ENCODE data around the gene GNAT2. TPM values are rescaled to one million over a fixed set of nuclear protein-coding genes. Genes with fewer than 3 reads are reported as not detected.

Gene GNAT2
- total RNA-seq, 1 experiment from 2014 or later = not detected

- ChIA-PET POLR2A (interaction anchor here (1.2 to 1.3 kb wide), 3 partner anchors 26 to 93 kb away, joined by 4 to 12 read pairs (median 5); partner anchors contain the start of genes GNAI3 and GSTM2), CTCF (interaction anchor here (0.5 to 6.8 kb wide), 25 partner anchors 10 to 344 kb away, joined by 3 to 188 read pairs (median 21); partner anchors contain the start of genes AHCYL1, AMPD2, EPS8L3 and GNAI3)
- no peaks in the 10 kb centered on the region for H3K36me3 Mint-ChIP-seq
- peaks cover 12% of the 10 kb centered on the region for H3K4me1 Mint-ChIP-seq
- no peaks in the 10 kb centered on the region for H3K9me3 Mint-ChIP-seq
- ATAC-seq = no peak
- H3K27ac Mint-ChIP-seq = no peak overlapping the region
- H3K4me3 Mint-ChIP-seq = no peak overlapping the region
- peaks cover 5% of the 10 kb centered on the region; the same call in 1 of the 2 replicates for H3K27me3 Mint-ChIP-seq (ENCODE audit: low read depth)
- no peak for DNase-seq (ENCODE audit: low spot score)
- no peak for TF ChIP-seq HMGA2 (CRISPR knock-in tag; IDR thresholded peaks at IDR 0.05)
- TF ChIP-seq ERG (CRISPR knock-in tag; IDR thresholded peaks at IDR 0.05) = no peak
- TF ChIP-seq ARID4B (CRISPR knock-in tag; IDR thresholded peaks at IDR 0.05; ENCODE audit: borderline replicate concordance) = no peak
- no peak for TF ChIP-seq AFF4 (CRISPR knock-in tag; IDR thresholded peaks at IDR 0.05; ENCODE audit: borderline replicate concordance)
- TF ChIP-seq ZSCAN18 (CRISPR knock-in tag; IDR thresholded peaks at IDR 0.05) = no peak
- TF ChIP-seq ZNF671 (CRISPR knock-in tag; IDR thresholded peaks at IDR 0.05) = no peak
- no peak for TF ChIP-seq CDX4 (CRISPR knock-in tag; IDR thresholded peaks at IDR 0.05; ENCODE audit: borderline replicate concordance)
- TF ChIP-seq FOXP1 (CRISPR knock-in tag; IDR thresholded peaks at IDR 0.05; ENCODE audit: borderline replicate concordance) = no peak
- no peak for TF ChIP-seq RORB (CRISPR knock-in tag; IDR thresholded peaks at IDR 0.05)
- TF ChIP-seq OVOL2 (CRISPR knock-in tag; IDR thresholded peaks at IDR 0.05; ENCODE audit: borderline replicate concordance) = no peak
- TF ChIP-seq MYBL2 (CRISPR knock-in tag; IDR thresholded peaks at IDR 0.05) = no peak
- TF ChIP-seq IRF1 (CRISPR knock-in tag; IDR thresholded peaks at IDR 0.05) = no peak
- no peak for TF ChIP-seq ZNF138 (CRISPR knock-in tag; conservative IDR thresholded peaks at IDR 0.05)
- TF ChIP-seq EMX1 (CRISPR knock-in tag; IDR thresholded peaks at IDR 0.05) = no peak
- no peak for TF ChIP-seq NFYB (CRISPR knock-in tag; conservative IDR thresholded peaks at IDR 0.05; ENCODE audit: low read depth)
- no peak for TF ChIP-seq NFE2L1 (CRISPR knock-in tag; IDR thresholded peaks at IDR 0.05)
- no peak for TF ChIP-seq CTCF (IDR thresholded peaks at IDR 0.05)
- TF ChIP-seq RELA (CRISPR knock-in tag; IDR thresholded peaks at IDR 0.05; ENCODE audit: borderline replicate concordance) = no peak
Observed at GRCh38 chr1:109641078-109641740, 21.8 kb upstream of the GNAT2 start.

Data from WTC11 (cell line).